Urinary bladder (tissue), 4 donors: ENCODE measurements around the gene KDELR1. TPM values are rescaled to one million over a fixed set of nuclear protein-coding genes. Genes with fewer than 3 reads are reported as not detected.
"Not testable (repeated sequence)": the region's sequence is repeated elsewhere in the genome, so short reads cannot be mapped to it uniquely, and the experiment has no call there.

Experiments
- DNase-seq: peaks from one replicate; pipeline ENCODE4 v3.0.0-alpha.2; 2015; ENCODE audit errors: extremely low spot score
- H3K27ac ChIP-seq: one replicate; pipeline ENCODE4 v1.5.1; 2013; ENCODE audit warnings: low read depth, mild to moderate bottlenecking, moderate library complexity
- H3K36me3 ChIP-seq: one replicate; pipeline ENCODE4 v1.6.1; 2013; ENCODE audit warnings: mild to moderate bottlenecking, moderate library complexity; ENCODE audit not compliant: insufficient read depth
- H3K4me1 ChIP-seq: one replicate; pipeline ENCODE4 v1.6.1; 2013; ENCODE audit warnings: mild to moderate bottlenecking, moderate library complexity; ENCODE audit not compliant: insufficient read depth
- H3K4me3 ChIP-seq: one replicate; pipeline ENCODE4 v1.5.1; 2013; ENCODE audit warnings: low read depth, low read length
- WGBS: extraction: QIAGEN DNeasy Blood & Tissue Kit; methylation state at CpG from one replicate; pipeline ENCODE4 v1.1.7; 2013; 5-methylcytosine and 5-hydroxymethylcytosine counted together
- polyA plus RNA-seq: library from polyadenylated mRNA; stranded (reverse); fragments of 200-250 nt; gene quantifications from one replicate; pipeline ENCODE4 v1.2.3, GENCODE V29; 2013
- total RNA-seq: library from RNA; depleted of rRNA; stranded (reverse); fragments of >200 nt; gene quantifications from one replicate; pipeline ENCODE4 v1.2.3, GENCODE V29; 2014
- donor health status: healthy with polysubstance abuse.
- donor health status: healthy.

KDELR1 gene
- total and polyA plus RNA-seq, 2 donors, result 68.7 to 144 TPM

DNA sequence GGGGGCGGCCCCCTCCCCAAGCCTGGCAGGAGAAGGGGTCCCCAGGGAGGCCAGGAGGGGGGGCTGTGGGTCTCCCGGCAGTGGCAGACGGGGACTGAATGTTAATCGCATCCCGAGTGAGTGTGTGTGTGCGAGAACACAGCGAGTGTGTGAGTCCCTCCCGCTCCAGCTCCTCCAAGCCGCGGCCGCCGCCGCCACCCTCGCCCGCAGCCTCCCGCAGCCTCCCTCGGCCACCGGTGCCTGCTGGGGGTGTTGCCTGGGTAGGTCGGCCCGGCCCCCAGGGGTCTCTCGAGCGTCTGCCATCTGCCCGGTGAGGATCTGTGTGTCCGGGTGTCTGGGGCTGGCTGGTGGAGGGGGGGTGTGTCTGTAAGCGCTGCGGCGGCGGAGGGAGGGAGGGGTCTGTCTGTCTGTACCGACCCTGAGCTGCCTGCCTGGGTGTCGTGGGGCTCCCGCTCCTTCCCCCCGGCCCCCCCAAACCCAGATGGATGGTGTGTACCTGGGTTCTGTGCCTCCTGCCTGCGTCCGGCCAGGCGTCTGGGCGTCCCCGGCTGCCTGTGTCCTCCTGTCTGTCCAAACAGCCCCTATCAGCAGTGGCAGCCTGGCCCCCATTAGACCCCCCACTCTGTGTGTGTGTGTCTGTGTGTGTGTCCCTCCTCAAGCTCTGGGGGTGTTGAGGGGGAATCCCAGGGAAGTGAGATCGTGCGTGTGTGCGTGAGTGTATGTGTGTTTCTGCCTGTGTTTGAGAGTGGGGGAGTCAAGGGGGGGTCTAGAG is 2.4 kb upstream of the KDELR1 start, which contains the start of gene GRIN2D:
Gene GRIN2D (plus strand): TSS at position 110 of the 772 bp plus-strand sequence. CDS start 4,725 bp downstream, outside the sequence.
- Histone ChIP-seq H3K4me3 (no peak within 1 kb of the TSS), H3K27ac (no peak within 1 kb of the TSS), H3K36me3 (no peaks in the 10 kb centered on the region), H3K4me1 (no peaks in the 10 kb centered on the region)
- DNase-seq, result no peak
- 2% methylated on average over 40 of the region's 40 CpGs for WGBS

DNA sequence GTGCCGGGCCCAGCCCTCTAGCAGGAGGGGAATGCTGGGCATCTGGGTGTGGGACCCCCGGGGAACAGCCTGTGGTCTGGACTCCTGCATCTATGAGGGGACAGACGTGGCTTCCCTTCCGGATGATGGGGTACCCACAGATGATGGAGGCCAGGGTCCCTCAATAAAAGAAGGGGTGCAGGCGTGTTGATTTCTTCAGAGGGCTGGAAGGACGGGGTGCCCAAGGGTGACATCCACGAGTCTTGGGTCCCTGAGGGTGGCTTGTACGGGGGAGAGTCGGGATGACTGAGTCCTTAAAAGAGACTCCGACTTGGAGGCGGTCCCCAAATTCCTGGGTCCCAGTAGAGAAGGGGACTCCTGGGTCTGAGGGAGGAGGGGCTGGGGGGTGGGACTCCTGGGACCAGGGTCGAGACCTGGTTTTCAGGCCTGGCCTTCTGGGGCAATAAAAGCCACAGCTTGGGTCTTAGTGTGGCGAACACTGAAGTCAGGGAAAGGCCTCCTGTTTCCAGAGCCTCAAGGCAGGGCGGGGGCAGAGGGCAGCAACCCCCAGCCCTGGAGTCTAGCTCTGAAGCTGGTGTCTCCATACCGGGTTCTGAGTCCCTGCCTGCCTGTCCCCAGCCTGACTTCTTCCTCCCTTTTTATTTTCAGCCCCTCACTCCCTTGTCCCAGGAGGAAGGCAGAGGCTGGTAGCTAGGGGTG is 1.7 kb upstream of the KDELR1 start:
- H3K4me3 ChIP-seq, result no peak overlapping the region
- no peak overlapping the region for H3K27ac ChIP-seq
- H3K36me3 ChIP-seq, result no peaks in the 10 kb centered on the region
- no peak for DNase-seq
- 81% methylated on average over 15 of the region's 15 CpGs for WGBS
- no peaks in the 10 kb centered on the region for H3K4me1 ChIP-seq

DNA sequence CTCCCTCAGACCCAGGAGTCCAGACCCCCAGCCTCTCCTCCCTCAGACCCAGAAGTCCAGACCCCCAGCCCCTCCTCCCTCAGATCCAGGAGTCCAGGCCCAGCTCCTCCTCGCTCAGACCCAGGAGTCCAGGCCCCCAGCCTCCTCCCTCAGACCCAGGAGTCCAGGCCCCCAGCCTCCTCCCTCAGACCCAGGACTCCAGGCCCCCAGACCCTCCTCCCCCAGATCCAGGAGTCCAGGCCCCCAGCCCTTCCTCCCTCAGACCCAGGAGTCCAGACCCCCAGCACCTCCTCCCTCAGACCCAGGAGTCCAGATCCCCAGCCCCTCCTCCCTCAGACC is 624 bp upstream of the KDELR1 start:
- H3K36me3 ChIP-seq, DNase-seq, H3K4me3 ChIP-seq, H3K27ac ChIP-seq, H3K4me1 ChIP-seq: not testable (repeated sequence)
- WGBS, result 56% methylated on average over 1 of the region's 1 CpG

DNA sequence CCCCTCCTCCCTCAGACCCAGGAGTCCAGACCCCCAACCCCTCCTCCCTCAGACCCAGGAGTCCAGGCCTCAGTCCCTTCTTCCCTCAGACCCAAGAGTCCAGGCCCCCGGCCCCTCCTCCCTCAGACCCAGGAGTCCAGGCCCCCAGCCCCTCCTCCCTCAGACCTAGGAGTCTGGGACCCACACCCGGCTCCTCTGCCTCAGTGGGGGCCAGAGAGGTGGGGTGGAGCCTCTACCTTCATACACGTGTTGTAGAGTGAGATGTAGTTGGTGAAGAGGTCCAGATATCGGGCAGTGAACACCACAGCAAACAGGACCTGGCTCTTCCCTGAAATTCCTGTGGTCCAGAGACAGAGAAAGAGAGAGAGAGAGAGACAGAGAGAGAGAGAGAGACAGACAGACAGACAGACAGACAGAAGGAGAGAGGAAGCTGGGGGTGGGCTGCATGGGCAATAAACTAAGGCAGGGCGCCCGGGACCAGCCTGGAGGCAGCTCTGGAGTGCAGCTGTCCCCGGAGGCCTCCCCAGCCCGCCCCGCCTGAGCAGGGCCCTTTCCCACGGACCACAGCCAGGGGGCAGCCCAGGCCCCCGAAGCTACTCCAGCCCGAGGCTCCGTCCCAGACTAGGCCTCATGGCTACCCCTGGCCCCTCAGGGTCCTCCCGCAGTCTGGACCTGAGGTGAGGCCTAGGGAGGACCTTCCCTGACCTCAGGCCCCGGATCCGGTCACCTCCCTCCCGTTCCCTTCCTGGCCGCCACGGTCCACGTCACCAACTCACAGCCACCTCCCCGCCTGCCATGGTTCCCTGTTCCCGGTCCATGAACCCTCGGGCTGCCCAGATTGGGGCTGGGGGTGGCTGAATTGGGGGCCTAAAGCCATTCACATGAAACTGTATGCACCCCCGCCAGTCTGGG is 907 bp downstream of the KDELR1 start:
- Histone ChIP-seq H3K36me3 (no peaks in the 10 kb centered on the region), H3K4me3 (peak overlapping the region; percentile 93), H3K27ac (peak overlapping the region; percentile 69), H3K4me1 (no peaks in the 10 kb centered on the region)
- DNase-seq, result no peak
- WGBS, result 3% methylated on average over 24 of the region's 24 CpGs

DNA sequence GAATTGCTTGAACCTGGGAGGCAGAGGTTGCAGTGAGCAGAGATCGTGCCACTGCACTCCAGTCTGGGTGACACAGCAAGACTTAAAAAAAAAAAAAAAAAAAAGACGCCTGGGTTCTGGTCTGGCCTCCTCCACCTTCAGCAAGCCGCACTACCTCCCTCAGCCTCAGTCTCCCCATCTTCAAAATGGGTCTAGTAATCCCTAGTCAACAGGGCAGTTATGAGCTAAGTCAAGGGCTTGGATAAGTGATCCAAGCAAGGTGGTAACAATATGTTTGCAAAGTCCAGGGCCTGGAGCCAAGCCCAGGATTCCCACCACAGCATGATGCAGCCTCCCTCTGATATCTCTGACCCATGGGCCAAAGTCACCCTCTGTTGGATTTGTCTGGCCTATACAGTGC is 4.4 kb downstream of the KDELR1 start:
- peaks cover 3% of the 10 kb centered on the region for H3K36me3 ChIP-seq
- no peaks in the 10 kb centered on the region for H3K4me1 ChIP-seq

DNA sequence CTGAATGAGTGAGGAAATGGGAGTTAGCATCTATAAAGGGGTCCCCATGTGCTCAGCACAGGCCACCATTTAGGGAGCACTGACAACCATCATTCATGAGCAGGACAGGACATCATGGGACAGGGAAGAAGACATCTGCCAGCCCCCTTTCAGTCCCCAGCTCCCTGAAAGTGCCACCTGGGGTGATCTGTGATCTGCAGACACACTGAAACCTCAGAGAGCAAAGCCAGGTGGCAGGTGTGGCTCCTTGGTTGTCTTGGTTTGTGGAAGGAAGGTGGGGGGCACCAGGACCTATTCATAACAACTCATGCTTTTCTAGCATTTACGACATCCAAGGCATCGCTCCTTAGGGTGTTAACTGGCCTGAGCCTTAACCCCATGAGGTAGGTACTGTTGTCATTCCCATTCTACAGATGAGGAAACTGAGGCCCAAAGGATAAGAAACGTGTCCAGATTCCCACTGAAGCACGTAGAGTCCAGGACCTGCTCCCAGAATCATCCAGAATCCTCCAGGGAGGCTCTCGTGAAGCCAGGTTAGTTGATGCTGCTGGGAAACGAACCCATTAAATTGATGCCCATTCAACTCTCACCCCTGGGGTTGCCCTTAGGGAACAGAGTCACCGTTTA is 5.8 kb downstream of the KDELR1 start:
- no peak overlapping the region for H3K4me3 ChIP-seq
- H3K4me1 ChIP-seq, result no peaks in the 10 kb centered on the region
- DNase-seq, result no peak
- peaks cover 3% of the 10 kb centered on the region for H3K36me3 ChIP-seq
- no peak overlapping the region for H3K27ac ChIP-seq
- 83% methylated on average over 7 of the region's 7 CpGs for WGBS

More for the DNA sequence above, 4.4 kb downstream of the KDELR1 start:
- no peak overlapping the region for H3K4me3 ChIP-seq
- no peak overlapping the region for H3K27ac ChIP-seq
- WGBS, result 93% methylated on average over 3 of the region's 3 CpGs
- DNase-seq, result no peak

DNA sequence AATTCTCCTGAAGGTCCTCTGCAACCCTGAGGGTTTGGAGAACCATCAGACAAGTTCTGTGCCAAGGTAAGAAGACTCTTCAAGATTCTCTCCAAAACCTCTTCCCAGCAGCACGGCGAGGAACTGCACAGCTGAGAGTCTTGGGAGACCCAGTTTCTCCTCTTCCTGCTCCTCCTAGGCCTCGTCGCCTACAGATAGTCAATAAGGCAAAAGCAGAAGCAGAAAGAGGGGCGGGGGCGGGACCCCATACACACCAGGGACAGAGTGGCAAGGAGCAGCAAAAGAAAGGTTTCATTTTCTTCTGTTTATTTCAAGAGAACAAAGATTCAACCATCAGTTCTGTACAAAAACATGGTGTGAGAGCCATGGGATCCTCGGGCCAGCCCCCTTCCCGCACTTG is 9.1 kb downstream of the KDELR1 start:
- WGBS, result 96% methylated on average over 8 of the region's 8 CpGs
- H3K4me3 ChIP-seq, result no peak overlapping the region
- DNase-seq, result no peak
- peaks cover 3% of the 10 kb centered on the region for H3K36me3 ChIP-seq
- H3K4me1 ChIP-seq, result no peaks in the 10 kb centered on the region
- H3K27ac ChIP-seq, result no peak overlapping the region

DNA sequence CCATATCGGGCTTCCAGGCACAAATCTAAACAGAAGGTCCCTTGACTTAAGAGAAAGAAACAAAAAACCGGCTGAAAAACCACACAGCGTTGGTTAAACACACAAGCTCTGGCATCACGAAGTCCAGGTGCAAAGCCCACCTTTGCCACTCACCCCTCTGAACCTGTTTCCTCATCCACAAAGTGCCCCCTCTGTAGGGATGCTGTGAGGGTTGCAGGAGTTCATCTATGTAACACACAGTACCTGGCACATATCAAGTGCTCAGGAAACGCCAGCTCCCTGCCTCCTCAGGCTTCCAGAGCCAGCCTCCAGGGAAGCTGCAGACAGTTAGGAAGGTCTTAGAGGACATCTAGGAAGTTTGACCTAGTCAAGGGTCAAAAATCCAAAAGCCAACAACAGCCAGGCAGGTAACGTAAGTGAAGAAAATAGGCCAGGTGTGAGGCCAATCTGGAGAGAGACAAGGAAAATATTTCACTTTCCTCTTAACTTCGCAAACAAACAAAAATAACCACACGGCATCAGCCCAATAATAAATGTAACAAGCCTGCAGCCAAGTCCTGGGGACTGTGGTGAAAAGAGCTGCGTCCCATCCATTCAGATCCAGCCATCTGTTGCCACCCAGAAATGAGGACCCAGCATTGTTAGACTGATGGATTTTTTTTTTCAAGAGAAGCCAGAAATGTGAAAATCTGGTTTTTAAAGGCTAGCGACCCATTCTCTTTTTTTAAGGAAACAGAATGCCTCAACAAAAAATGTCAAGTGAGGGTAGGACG is 10.0 kb downstream of the KDELR1 start:
- no peak for DNase-seq
- no peaks in the 10 kb centered on the region for H3K4me1 ChIP-seq
- WGBS, result 86% methylated on average over 11 of the region's 11 CpGs
- peaks cover 3% of the 10 kb centered on the region for H3K36me3 ChIP-seq
- no peak overlapping the region for H3K27ac ChIP-seq
- H3K4me3 ChIP-seq, result no peak overlapping the region

DNA sequence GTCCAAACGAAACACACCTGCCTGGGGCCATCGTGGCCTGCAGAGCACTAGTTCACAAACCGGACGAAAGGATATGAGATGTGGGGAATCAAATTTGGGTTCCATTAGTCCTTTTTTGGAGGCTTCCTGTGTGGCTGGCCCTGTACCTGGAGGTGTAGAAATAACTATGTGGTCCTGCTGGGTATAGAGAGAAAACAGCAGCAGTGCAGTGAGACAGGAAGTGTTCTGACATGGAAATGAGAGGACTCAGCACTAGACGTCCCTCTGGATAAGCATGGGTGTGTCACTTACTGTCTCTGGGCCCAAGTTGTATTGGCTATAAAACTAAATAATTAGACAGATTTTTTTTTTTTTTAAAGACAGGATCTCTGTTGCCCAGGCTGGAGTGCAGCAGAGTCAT is 12.3 kb downstream of the KDELR1 start:
- DNase-seq, result no peak
- WGBS, result 80% methylated on average over 5 of the region's 5 CpGs
- Histone ChIP-seq H3K4me1 (no peaks in the 10 kb centered on the region), H3K36me3 (peaks cover 3% of the 10 kb centered on the region), H3K27ac (no peak overlapping the region), H3K4me3 (no peak overlapping the region)

DNA sequence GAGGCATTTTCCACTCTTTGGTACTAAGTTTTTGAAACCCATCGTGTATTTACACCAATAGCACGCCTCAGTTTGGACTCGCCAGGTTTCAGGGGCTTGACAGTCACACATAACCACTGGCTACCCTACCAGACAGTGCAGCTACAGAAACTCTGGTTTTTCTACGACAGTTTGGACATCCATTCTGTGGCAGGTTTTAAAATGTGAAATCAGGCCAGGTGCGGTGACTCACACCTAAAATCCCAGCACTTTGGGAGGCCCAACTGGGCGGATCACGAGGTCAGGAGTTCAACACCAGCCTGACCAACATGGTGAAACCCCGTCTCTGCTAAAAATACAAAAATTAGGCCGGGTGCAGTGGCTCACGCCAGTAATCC is 13.2 kb downstream of the KDELR1 start:
- H3K27ac ChIP-seq, result no peak overlapping the region
- H3K4me3 ChIP-seq, result no peak overlapping the region
- 91% methylated on average over 10 of the region's 10 CpGs for WGBS
- no peaks in the 10 kb centered on the region for H3K36me3 ChIP-seq
- no peak for DNase-seq
- no peaks in the 10 kb centered on the region for H3K4me1 ChIP-seq

DNA sequence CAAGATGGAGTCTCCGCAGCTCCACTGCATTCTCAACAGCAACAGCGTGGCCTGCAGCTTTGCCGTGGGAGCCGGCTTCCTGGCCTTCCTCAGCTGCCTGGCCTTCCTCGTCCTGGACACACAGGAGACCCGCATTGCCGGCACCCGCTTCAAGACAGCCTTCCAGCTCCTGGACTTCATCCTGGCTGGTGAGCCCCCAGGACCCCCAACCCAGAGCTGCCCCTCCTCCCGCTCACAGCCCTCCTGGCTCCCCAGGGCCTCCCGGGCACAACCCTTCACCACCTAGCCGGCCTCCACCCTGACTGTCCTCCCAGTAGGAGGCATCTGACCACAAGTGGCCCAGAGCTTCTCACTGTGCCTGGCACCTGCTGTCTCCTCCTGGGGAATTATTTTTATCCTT is 17.8 kb downstream of the KDELR1 start:
- WGBS, result 87% methylated on average over 11 of the region's 11 CpGs
- DNase-seq, result no peak
- H3K4me3 ChIP-seq, result no peak overlapping the region
- H3K4me1 ChIP-seq, result no peaks in the 10 kb centered on the region
- H3K36me3 ChIP-seq, result no peaks in the 10 kb centered on the region
- no peak overlapping the region for H3K27ac ChIP-seq

DNA sequence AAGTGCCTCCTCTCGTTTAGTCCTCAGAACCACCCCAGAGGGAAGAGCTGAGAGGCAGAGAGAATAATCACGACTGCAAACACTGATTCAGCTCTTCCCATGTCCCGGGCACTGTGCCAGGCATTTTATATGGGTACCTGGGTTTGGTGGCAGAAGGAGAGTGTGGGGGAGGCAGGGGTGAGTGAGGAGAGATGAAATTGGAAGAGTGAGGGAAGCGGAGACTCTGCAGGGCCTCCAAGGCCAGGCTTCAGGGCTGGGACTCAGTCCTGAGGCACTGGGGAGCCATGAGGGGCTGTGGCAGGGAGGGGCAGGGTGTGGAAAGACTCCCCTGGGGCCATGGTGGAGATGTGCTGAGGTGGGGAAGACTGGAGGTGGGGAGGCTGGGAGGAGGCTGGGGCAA is 18.4 kb downstream of the KDELR1 start:
- DNase-seq, result peak; percentile 29
- Histone ChIP-seq H3K4me1 (no peaks in the 10 kb centered on the region), H3K27ac (no peak overlapping the region), H3K36me3 (no peaks in the 10 kb centered on the region), H3K4me3 (no peak overlapping the region)
- 59% methylated on average over 4 of the region's 4 CpGs for WGBS

DNA sequence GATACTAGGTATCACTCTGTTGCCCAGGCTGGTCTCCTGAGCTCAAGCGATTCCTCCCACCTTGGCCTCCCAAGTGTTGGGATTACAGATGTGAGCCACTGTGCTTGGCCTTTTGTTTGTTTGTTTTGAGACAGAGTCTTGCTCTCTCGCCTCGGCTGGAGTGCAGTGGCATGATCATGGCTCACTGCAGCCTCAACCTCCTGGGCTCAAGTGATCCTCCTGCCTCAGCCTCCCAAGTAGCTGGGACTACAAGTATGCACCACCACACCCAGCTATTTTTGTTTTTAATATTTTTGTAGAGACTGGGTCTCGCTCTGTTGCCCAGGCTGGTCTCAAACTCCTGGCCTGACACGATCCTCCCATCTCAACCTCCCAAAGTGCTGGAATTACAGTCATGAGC is 19.6 kb downstream of the KDELR1 start:
- not testable (repeated sequence) for H3K4me3 ChIP-seq

More for the DNA sequence above, 19.6 kb downstream of the KDELR1 start:
- not testable (repeated sequence) for H3K27ac ChIP-seq, DNase-seq, H3K4me1 ChIP-seq, H3K36me3 ChIP-seq
- 93% methylated on average over 5 of the region's 5 CpGs for WGBS
